ENCODE results near the gene NR5A1.

NR5A1 gene

DNA sequence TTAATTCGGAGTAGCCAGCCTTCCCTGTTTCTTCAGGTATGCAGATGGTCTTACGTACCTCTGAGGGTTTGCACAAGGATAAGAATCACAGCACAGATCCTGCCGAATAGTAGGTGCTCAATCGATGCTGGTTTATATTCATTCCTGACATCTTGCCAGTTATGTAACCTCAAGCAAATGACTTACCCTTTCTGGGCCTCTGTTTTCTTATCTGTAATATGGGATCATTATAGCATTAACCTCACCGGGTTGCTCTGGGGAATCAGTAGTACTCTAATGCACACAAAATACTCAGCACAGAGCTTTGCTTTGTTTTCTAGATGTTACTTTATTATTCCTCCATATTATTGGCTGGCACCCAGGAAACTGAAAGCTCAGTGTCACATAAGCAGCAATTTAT lies 7.7 kb upstream of the NR5A1 start:
- in situ Hi-C loops (cut with MboI; ENCODE audit: low sequenced_read_pairs): no loop called here

DNA sequence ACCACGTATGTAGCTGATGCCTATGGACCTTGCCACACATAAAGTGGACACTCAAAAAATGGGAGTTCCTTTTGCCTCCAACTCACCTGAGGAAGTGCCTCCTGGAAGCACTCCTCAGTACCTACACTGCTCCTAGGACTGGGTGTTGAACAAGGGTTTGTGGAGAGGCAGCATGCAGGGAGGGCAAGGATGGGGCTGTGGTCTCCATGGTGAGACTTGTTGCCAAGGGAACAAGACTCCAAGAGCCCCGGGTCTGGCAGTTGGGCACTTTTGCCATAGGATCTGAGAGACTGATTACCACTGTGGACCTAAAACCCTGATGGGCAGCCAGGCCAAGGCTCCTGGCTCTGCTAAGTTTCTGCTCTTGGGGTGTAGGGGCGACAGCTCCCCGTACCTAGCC lies 6.9 kb upstream of the NR5A1 start:
- in situ Hi-C loops (cut with MboI; ENCODE audit: low sequenced_read_pairs): no loop called here

DNA sequence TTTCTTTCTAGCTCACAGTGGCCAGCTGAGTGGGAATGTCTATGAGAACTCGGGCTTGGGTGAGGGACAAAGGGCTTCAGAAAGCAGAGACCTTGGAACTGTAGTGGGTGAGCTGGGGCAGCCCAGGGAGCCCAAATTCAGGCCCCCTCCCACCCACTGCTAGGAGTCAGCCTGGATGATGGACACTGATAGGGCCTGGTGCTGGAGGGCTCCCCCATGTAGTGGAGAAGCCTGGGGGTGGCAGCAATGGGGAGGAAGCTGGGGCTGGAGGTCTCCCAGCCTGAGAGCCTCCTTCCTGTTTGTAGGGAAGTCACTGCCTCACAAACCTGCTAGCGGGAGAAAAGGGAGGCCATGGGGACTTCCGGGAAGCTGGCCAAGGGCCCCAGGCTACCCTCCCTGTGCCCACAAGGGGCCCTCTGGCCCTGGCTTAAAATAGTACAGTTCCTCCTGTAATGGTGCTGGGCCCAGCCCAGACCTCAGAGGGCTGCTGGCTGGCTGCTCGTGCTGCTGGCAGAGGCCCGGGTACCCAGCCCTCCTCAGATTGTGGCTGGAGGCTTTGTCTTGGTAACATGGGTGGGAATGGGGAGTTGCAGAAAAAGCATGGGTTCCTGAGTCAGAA lies 6.3 kb upstream of the NR5A1 start:
- in situ Hi-C loops (cut with MboI; ENCODE audit: low sequenced_read_pairs): no loop called here

DNA sequence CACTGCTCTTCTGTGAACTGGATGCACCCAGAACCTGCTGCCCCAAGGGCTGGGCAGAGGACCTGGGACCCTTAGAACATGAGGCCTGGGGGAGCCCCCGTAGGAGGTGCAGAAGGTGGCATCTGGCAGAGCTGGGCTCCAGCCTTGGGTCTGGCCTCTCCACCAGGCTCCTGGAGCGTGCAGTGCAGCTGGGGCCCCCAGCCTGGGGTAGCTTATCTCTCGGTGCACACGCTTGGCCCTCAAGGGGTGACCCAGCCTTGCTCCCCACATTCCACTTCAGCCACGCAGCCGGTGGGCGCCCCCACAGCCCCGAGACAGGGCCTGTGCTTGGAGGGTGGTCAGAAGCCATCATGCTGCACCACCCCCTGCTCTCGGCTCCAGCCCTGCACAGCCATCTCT lies 5.6 kb upstream of the NR5A1 start:
- in situ Hi-C loops (cut with MboI; ENCODE audit: low sequenced_read_pairs): no loop called here

DNA sequence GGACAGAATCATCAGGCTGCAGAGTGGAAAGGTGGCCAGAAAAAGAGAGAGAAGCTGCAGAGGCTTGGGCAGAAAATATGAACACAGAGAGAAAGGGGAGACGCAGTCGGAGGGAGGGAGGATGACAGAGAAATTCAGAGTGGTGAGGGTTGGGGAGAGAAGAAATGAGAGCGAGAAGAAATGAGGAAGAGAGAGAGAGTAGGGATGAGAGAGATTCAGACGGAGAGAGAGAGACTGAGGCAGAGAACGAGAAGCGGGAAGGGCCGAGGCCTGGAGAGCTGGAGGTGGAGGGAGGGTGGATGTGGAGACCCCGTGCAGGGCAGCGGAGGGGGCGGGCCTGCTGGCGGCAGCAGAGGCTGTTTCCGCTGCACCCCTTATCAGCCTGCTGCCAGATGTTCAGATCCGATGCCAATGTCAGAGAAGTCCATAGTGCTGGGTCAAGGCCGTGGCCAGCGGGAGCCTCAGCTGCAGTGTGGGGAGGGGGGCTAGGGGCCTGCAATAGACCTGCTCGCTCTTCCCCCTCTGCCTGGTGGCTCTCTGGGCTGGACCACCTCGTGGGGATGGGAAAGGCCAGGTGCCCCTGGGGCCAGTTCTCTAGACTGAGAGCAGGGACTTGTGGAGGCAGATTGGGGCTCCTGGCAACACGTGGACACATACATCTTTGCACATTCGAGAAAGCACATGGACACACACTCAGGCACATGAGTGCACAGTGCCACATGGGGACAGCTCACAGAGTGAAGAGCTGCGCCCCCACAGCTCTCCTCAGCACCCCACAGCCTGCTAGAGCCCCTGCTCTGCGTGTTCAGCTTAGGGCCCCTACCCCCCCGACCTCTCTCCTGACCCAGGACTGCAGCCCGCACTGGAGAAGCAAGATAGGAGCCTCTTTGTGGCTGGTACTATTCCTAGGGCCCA lies 4.9 kb upstream of the NR5A1 start:
- in situ Hi-C loops (cut with MboI; ENCODE audit: low sequenced_read_pairs): no loop called here

DNA sequence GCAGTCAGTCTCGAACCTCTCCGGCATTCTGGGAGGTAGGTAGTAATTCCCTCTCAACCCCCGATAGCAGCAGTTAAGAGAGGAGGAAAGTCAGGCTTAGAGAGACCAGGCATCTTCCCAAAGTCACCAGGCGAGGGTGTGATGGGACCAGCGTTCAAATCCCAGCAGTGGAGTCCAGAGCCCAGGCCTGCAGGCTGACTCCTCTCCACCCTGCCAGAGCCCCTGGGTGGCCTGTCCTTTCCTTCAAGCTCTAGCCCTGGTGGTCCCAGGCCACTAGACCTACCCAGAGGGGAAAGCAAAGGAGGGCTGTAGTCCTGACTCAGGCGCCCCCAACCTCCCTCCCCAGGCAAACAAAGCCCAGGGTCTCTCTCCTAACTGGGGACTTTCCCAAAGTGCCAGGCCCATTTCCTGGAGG lies 4.2 kb upstream of the NR5A1 start:
- in situ Hi-C loops (cut with MboI; ENCODE audit: low sequenced_read_pairs): no loop called here

DNA sequence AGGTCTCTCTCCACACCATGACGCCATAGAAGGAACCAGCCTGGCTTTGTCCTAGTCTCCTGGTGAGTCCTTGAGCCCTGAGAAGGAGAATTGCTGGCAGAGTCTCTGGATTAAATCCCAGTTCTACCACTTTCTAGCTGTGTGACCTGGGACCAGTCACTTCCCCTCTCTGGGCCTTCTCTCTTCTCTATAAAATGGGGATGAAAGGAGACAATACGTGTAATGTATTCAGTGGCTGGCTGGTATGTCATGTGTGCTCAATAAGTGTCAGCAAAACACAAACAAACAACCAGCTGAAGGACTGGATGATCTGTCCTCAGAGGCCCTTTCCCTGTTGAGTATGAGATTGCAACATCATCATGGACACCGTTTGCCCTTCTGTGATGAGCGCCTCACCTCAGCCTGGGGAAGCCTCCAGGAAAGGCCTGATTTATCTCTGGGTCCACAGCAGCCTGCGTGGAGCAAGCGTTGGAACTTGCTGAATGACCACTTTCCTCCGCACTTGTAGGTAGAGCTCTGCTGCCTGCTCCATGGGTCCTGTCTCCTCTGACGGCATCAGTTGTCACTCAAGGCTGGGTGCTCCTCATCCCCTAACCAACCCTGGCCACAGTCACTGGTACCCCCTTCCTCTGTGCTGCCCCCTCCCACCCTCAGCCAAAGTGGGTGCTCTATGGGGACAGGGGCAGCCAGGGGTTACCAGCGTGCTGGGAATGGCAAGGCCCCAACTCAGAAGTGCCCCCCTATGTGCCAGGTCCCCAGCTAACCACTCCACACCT lies 3.6 kb upstream of the NR5A1 start:
- in situ Hi-C loops (cut with MboI; ENCODE audit: low sequenced_read_pairs): no loop called here

DNA sequence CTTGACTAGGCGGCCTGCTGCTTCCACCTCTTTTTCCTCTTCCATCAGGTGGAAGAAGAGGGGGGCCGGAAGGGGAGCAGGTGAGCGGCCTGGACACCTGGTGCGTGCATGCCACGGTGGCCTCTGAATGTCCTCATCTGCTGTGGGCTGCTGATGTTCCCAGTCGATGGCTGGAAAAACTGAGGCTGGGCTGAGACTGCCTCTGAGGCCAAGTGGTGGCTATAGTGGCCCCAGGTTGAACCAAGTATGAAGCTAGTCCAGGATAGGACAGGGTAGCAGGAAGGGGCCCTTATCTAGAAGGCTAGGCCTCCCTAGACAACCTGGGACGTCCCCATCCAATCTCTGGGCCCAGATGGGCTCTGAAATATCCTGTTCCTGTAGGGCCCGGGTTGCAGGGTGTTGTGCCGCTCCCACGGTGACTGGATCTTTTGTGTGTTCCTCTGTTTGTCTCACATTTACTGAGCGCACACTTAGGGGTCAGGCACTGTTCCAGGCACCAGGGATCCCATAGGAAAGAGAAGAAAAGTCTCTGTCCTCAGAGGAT lies 753 bp upstream of the NR5A1 start:
- in situ Hi-C loops (cut with MboI; ENCODE audit: low sequenced_read_pairs): no loop called here

DNA sequence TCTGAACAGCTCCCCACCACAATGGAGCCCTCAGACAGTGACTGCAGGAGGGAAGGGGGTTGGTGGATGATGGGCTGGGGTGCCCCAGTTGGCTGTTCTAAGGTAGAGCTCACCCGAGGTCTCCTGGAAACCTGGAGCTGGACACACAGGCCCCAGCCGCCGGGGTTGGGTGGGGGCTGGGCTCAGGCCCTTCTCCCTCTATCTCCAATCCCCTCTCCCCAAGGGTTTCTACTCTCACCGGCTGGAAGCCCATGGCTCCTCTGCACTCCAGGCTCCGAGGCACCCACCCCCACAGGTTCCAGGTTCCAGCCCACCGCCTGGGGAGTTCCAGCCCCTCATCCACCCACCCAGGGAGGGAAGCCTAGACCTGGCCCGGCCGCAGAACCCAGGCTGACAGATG lies 766 bp downstream of the NR5A1 start:
- in situ Hi-C loops (cut with MboI; ENCODE audit: low sequenced_read_pairs): no loop called here

DNA sequence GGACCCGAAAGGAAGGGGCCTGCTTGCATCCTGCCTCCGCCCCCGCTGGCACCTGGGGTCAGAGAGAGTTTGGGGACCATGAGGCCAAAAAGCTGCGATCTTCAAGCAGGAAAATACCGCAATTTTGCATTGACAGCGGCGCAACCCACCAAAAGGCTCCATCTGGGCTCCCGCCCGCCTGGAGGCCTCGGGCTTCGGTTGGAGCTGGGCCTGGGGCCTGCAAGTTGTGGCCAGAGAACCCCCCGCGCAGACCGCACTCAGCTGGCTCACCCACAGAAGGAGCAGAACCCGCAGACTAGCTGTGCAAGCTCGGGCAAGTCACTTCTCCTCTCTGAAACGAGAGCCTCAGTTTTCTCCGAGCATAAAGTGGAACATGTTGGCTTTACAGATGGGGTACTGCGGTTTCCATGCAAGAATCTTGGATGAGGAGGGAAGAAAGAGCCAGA lies 1.3 kb downstream of the NR5A1 start:
- in situ Hi-C loops (cut with MboI; ENCODE audit: low sequenced_read_pairs): no loop called here

DNA sequence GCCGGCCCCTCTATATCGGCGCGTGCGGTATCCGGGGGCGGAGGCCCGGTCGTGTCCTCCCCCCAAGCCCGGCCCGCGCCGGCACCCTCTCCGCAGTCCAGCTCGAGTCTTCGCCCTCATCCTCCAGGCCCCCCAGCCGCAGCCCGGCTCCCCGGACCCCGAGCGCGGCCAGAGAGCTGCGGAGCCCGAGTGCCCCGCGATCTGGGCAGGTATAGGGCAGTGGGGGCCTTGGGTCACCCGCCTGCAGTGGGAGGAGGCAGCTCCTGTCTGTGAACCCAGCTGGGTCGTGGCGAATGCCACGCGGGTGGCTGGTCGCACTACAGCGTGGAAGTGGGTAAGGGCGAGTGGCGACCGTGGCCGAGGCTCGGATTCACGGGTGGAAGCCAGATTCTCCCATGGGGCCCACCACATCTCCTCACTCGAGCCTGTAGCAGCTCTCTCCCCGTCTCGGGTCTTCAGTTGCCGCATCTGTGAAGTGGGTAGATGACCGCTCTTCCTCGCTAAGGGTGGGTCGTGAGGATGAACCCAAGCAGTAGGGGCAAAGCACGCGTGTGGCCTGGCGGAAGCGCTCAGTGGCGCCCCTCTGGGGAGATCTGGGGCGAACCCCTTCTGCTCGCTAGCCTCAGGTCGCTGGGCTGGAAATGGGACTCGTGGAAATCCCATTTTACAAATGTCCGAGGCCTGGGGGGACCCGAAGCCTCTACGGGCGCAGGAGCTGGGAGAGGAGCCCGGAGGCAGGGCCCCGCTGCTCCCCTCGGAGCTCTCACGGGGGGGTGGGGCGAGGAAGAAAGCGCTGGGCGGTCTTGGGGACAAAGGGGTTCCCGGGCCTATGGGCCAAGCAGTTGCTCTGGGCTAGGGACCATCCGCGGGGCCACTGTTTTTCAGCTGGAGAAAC lies 1.9 kb downstream of the NR5A1 start:
- in situ Hi-C loops (cut with MboI; ENCODE audit: low sequenced_read_pairs): no loop called here

DNA sequence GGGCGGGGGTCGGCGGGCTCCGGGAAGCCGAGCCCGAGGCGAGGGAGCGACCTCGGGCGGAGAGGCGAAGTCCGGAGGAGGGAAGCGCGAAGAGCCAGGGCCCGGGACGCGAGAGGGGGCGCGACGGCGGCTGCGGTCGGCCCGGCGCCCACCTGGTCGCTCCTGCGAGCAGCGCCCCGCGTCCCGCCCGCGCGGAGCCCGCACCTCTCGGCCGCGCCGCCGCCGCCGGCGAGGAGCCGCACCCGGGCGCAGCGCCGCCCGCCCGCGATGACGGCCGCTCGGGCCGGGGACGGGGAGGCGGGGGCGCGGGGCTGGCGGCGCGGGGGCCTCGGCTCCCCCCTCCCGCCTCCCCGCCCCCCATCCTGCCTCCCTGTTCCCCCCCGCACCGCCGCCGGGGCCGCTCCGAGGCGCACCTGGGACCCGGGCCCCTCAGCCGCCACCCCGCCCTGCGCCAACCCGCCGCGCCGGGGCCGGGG lies 2.6 kb downstream of the NR5A1 start:
- in situ Hi-C loops (cut with MboI; ENCODE audit: low sequenced_read_pairs): no loop called here

DNA sequence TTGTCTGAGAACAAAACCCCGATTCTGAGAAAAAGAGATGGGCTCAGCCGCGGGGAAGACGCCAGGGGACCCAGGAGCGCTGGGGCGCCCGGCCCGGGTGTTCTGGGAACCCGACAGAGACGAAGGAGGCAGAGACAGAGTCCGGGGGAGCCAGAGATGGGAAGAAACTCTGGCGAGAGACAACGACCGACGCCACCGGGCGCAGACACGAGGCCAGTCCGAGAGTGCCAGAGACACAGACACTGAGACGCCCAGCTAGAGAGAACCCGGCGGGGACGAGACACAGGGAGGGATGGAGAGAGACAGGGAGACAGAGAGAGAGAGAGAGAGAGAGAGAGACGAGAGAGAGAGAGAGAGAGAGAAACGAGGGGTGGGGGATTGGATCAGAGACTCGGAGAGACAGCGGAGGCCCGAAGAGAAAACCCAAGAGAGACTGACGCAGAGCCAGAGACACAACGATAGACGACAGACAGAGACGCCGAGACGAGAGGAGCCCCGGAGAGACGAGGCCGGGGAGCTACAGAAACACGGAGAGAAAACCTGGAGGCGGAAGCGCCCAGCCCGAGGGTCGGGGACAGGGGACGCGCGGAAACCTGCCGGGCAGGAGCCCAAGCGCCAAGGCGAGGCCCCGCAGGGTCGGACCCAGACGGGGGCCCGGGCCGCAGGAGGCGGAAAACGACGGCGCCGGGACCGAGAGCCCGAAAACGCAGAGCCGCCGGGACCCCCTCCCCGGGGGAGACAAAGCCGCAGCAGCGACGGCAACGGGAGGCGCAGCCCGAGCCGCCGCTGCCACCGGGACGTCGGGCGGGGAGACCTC lies 3.3 kb downstream of the NR5A1 start:
- in situ Hi-C loops (cut with MboI; ENCODE audit: low sequenced_read_pairs): no loop called here

DNA sequence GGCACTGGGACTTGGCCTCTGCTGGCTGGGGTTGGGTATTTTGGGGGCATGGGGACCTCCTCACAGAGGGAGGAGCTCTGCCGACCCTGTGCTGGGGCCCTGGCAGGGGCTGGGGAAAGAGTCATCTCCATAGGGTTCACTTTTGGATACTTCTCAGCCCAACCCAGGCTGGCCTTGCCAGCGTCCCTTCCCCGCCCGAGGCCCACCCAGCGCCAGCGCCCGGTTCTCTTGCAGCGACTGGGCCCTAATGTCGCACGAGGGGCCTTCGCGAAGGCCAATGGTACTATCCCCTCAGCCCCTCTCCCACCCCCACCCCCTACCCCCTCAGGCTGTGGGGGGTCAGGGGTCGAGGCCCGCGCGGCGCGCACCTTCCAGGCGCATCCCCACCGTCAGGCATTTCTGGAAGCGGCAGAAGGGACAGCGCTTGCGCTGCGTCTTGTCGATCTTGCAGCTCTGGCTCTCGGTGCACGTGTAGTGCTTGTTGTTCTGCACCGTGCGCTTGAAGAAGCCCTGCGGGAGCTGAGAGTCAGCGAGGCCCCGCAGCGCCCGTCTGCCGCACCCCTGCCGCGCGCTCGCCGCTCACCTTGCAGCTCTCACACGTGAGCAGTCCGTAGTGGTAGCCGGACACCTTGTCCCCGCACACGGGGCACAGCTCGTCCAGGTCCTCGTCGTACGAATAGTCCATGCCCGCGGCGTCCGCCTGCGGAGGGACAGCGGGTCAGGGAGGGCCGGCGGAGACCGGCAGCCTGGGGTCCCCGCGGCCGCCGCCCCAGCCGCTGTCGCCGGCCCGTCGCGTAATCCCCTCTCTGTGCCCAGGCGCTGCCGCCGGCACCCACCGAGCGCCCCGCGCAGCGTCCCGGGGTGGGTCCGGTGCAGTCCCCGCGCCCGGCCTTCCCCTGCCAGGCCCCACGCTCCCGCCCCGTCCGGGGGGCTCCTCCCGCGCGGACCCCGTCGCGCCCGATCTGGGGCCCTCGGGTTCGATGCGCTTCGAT lies 4.2 kb downstream of the NR5A1 start:
- in situ Hi-C loops (cut with MboI; ENCODE audit: low sequenced_read_pairs): no loop called here

DNA sequence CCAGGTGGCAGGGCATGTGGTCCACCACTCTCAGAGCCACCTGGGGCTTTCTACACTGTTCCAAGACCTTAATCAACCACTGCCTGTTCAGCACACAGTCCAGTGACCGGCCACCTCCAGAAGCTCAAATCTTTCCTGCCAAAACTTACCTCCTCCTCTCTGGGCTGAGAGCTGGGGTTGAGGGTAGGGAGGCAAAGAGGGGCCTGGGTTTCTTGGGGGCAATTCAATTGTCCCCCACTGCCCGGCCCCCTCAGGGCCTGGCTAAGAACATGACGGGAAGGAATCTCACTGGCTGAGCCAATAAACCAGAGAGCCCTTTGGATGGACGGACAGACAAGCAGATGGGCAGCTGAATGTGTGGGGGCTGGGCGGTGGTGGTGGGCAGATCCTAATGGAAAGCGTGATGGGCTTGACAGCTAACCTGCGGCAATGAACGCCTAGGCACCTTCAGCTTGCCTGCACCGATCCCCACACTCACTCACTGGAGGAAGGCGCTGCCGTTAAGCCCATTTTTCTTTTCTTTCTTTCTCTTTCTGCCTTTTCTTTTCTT lies 5.4 kb downstream of the NR5A1 start:
- in situ Hi-C loops (cut with MboI; ENCODE audit: low sequenced_read_pairs): no loop called here

DNA sequence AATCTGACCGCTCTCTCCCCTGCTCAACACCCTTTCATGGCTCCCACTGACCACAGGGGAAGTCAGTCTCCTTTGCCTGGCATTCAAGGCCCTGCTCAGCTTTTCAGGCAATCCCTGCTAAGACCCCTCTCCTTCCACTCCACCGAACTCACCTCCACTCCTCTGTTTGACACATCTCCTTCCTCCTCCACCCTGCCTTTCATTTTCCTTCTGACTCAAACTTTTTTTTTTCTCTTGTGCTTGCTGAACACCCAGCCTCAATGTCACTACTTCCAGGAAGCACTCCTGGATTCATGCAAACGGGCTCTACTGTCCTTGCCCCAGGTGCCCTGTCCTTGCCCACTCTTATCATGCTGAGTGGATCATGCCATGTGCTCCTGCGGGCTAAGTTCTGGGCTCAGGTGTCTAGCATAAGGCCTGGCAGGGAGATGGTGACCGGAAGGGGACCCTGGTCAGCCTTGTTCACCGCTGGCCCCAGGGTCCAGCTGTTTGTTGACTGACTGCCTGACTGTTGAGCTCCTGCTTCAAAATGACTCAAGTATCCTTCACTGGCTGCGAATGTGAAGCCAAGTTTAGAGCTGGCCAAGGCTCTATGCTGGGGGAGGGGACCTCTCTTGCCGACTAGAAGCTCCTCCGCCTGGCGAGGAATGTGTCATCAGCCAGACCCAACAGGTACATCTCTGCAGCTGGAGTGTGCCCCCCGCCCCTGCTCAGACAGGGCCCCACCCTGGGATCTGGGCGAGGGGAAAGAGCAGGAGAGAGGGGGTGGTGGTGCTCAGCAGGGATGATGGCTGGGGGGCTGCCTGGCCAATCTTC lies 6.2 kb downstream of the NR5A1 start:
- in situ Hi-C loops (cut with MboI; ENCODE audit: low sequenced_read_pairs): no loop called here
